Astrocyte of the spinal cord (primary cell): ENCODE results near the gene GRIK2.

Experiments used
- DNase-seq: peaks from one replicate; pipeline ENCODE4 v3.0.0; 2011; ENCODE audit warnings: low read depth, low spot score
- H3K4me3 ChIP-seq: 2 replicates; pipeline ENCODE4 v1.5.1; 2011; ENCODE audit warnings: low read depth, mild to moderate bottlenecking, low read length, moderate library complexity
- CTCF ChIP-seq: IDR thresholded peaks from 2 replicates; pipeline ENCODE4 v1.5.1; 2012; ENCODE audit warnings: low read depth, mild to moderate bottlenecking, low read length, inconsistent platforms
- in situ Hi-C: cut with HindIII; loops from 2 replicates; pipeline ENCODE4 v1.10.0; 2017; ENCODE audit warnings: low sequenced_read_pairs

Gene GRIK2

GRCh38 chr6:101539510-101540245 lies 146.2 kb downstream of the GRIK2 start:
- no peak for TF ChIP-seq CTCF
- in situ Hi-C loops: no loop called here
- H3K4me3 ChIP-seq: no peak overlapping the region
- peak; percentile 56 for DNase-seq

DNA sequence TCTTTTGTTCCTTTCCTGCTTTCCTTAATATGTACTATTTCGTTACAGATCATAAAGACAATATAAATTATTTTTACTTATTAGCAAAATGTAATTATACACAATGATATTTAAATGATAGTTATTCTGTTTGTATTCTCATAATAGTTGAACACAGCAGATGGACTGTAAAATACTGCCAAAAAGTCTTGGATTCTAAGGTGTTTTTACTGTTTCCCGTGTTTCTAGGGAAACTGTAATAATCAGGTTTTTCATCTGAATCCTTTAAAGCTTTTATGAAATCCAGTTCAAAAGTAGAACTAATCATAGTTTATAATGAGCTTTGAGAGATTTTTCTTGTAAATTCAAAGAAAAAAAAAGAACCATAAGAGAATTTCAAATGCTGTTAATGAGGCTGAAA lies 148.4 kb downstream of the GRIK2 start:
- no peak for TF ChIP-seq CTCF
- DNase-seq: no peak
- no peak overlapping the region for H3K4me3 ChIP-seq
- in situ Hi-C loops: no loop called here

- H3K4me3 ChIP-seq: no peak overlapping the region
- TF ChIP-seq CTCF: no peak
- DNase-seq: no peak
- in situ Hi-C loops: no loop called here
Measured at GRCh38 chr6:101543796-101544195, 150.3 kb downstream of the GRIK2 start.

GRCh38 chr6:101544286-101544685 lies 150.8 kb downstream of the GRIK2 start:
- in situ Hi-C loops: no loop called here
- H3K4me3 ChIP-seq: no peak overlapping the region
- TF ChIP-seq CTCF: no peak
- peak; percentile 13 for DNase-seq

DNA sequence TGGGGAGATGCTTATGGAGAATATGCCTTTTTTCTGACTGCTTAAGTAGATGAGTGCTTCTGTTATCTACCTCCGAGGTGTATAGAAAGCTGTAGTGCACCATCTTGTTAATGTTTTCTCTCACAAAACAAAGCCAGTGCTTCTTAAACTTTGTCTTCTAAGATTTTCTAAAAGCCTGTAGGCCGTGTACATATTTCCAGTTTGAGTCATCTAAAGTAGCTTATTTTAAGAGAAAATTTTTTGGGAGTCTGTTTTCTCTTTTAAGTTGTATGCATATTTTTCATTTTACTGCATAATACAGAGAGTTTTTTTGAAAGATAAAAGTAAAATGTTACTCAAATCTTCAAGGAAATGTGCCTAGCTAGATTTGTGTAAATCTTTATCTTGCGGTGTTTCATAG lies 151.7 kb downstream of the GRIK2 start:
- in situ Hi-C loops: no loop called here
- peak; percentile 15 for DNase-seq
- TF ChIP-seq CTCF: no peak
- H3K4me3 ChIP-seq: no peak overlapping the region

GRCh38 chr6:101550451-101550850 lies 156.9 kb downstream of the GRIK2 start:
- in situ Hi-C loops: no loop called here
- no peak overlapping the region for H3K4me3 ChIP-seq
- TF ChIP-seq CTCF: no peak
- DNase-seq: no peak
